ENCODE measurements around the gene SRP54. TPM values are rescaled to one million over a fixed set of nuclear protein-coding genes. Genes with fewer than 3 reads are reported as not detected.

SRP54 gene
- polyA plus RNA-seq, 2 of the 4 experiments (the other 2 are of a cell fraction): 70.8 to 103 TPM

GRCh38 chr14:35046751-35047536, 64.2 kb downstream of the SRP54 start:
- H3K4me2 ChIP-seq: peak overlapping the region; percentile 69
- H3K4me3 ChIP-seq: peak overlapping the region; percentile 82
- H3K9me3 ChIP-seq: no peaks in the 10 kb centered on the region
- TF ChIP-seq FOSL2 (IDR thresholded peaks at IDR 0.05) (no peak), FOSL2 (CRISPR knock-in tag; IDR thresholded peaks at IDR 0.05) (no peak), CEBPB (IDR thresholded peaks at IDR 0.05) (no peak), EHF (CRISPR knock-in tag; IDR thresholded peaks at IDR 0.05) (no peak), E2F6 (IDR thresholded peaks at IDR 0.05; ENCODE audit: borderline replicate concordance, low read depth) (no peak), RAD21 (conservative IDR thresholded peaks at IDR 0.05 in 1 of 2, IDR thresholded peaks at IDR 0.05 in 1 of 2) (no peak), GATA3 (IDR thresholded peaks at IDR 0.05; ENCODE audit: borderline replicate concordance) (peak; percentile 4; the same call in 1 of the 2 replicates), POLR2AphosphoS2 (conservative IDR thresholded peaks at IDR 0.05; ENCODE audit: low read length) (no peak), POLR2A (IDR thresholded peaks at IDR 0.05; ENCODE audit: low read length) (no peak), NFE2L2 (conservative IDR thresholded peaks at IDR 0.05; ENCODE audit: low read length) (no peak), HMGXB4 (CRISPR knock-in tag; IDR thresholded peaks at IDR 0.05; ENCODE audit: borderline replicate concordance) (no peak), NPAS2 (CRISPR knock-in tag; IDR thresholded peaks at IDR 0.05; ENCODE audit: borderline replicate concordance) (no peak), TP53 (CRISPR knock-in tag; IDR thresholded peaks at IDR 0.05) (no peak), BHLHE40 (IDR thresholded peaks at IDR 0.05; ENCODE audit: low read depth, low read length) (no peak), REST (IDR thresholded peaks at IDR 0.05) (peak; percentile 53; the same call in 1 of the 2 replicates), USF2 (IDR thresholded peaks at IDR 0.05) (no peak), MAZ (IDR thresholded peaks at IDR 0.05; ENCODE audit: borderline replicate concordance, low read depth, low read length) (no peak), HOXB13 (CRISPR knock-in tag; IDR thresholded peaks at IDR 0.05; ENCODE audit: low read depth) (no peak), CHD2 (IDR thresholded peaks at IDR 0.05; ENCODE audit: low read length, partially characterized antibody) (no peak), KDM5A (IDR thresholded peaks at IDR 0.05) (no peak), HOXB5 (CRISPR knock-in tag; IDR thresholded peaks at IDR 0.05) (no peak), JUNB (IDR thresholded peaks at IDR 0.05) (no peak), KDM1A (IDR thresholded peaks at IDR 0.05; ENCODE audit: low read depth) (peak; percentile 69; the same call in 1 of the 2 replicates), CBX8 (IDR thresholded peaks at IDR 0.05) (no peak), ZSCAN20 (CRISPR knock-in tag; IDR thresholded peaks at IDR 0.05) (no peak)
- TF ChIP-seq, protein P1, sequence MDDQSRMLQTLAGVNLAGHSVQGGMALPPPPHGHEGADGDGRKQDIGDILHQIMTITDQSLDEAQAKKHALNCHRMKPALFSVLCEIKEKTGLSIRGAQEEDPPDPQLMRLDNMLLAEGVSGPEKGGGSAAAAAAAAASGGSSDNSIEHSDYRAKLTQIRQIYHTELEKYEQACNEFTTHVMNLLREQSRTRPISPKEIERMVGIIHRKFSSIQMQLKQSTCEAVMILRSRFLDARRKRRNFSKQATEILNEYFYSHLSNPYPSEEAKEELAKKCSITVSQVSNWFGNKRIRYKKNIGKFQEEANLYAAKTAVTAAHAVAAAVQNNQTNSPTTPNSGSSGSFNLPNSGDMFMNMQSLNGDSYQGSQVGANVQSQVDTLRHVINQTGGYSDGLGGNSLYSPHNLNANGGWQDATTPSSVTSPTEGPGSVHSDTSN (IDR thresholded peaks at IDR 0.05): no peak
- TF ChIP-seq, protein P2, sequence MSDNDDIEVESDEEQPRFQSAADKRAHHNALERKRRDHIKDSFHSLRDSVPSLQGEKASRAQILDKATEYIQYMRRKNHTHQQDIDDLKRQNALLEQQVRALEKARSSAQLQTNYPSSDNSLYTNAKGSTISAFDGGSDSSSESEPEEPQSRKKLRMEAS (IDR thresholded peaks at IDR 0.05): 0 out of 2 replicates have a peak, but pooled peaks have one; percentile 6
- WGBS (ENCODE audit: missing lambda C conversion rate): 9% methylated on average over 23 of the region's 23 CpGs
- H3K4me1 ChIP-seq: peaks cover 49% of the 10 kb centered on the region
- ATAC-seq (peak; percentile 70 to 72), DNase-seq (ENCODE audit: low read depth in 1 of 2, low spot score in 1 of 2) (peak; percentile 51 to 64), FAIRE-seq (no peak)
- ChIA-PET CTCF (interaction anchor here (0.6 to 1.7 kb wide), 9 partner anchors 8 to 432 kb away, joined by 3 to 5 read pairs (median 3); partner anchors contain the start of gene PPP2R3C), POLR2A (interaction anchor here (0.6 to 3.0 kb wide), 9 partner anchors 9 to 357 kb away, joined by 3 to 36 read pairs (median 8); partner anchors contain the start of genes NFKBIA, PPP2R3C, PRORP and PSMA6)
- H3K27ac ChIP-seq: peak overlapping the region; percentile 92 to 93

All from A549 (cell line).